DOHH2 (cell line): ENCODE measurements around the gene FETUB.

Source experiments
- EZH2phosphoT487 ChIP-seq: fragments of 200-600 bp; sonication (generic); IDR thresholded peaks from 2 replicates; pipeline ENCODE4 v1.6.1; 2017; ENCODE audit warnings: borderline replicate concordance, mild to moderate bottlenecking, antibody characterized with exemption, low read length, moderate library complexity, mixed read lengths
- TF ChIP-seq, protein P1 (sequence below): fragments of 200-600 bp; sonication (generic); IDR thresholded peaks from one replicate; pipeline ENCODE4 v1.5.1; 2014; ENCODE audit warnings: antibody characterized with exemption, mild to moderate bottlenecking, low read depth, low read length; ENCODE audit not compliant: poor library complexity, severe bottlenecking

DNA sequence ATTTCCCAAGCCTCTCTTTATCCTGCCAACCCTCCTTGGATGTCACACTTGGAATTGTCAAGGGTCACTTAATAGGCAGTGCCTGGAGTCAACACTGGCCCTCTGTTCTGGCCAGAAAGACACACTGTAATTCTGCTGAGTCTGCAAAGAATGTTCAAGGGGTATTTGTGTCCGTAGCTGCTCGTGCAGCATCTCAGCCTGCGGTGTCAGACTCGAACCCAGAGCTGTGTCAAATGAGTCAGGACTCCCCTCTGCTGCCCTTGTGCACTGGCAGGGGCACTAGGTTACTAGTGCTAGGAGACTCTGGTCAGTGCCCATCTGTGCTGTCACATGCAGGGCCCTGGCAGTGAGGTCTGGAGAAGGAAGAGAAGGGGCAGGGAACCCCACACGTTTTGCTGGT, 28.1 kb upstream of the FETUB start:
- TF ChIP-seq, protein P1, sequence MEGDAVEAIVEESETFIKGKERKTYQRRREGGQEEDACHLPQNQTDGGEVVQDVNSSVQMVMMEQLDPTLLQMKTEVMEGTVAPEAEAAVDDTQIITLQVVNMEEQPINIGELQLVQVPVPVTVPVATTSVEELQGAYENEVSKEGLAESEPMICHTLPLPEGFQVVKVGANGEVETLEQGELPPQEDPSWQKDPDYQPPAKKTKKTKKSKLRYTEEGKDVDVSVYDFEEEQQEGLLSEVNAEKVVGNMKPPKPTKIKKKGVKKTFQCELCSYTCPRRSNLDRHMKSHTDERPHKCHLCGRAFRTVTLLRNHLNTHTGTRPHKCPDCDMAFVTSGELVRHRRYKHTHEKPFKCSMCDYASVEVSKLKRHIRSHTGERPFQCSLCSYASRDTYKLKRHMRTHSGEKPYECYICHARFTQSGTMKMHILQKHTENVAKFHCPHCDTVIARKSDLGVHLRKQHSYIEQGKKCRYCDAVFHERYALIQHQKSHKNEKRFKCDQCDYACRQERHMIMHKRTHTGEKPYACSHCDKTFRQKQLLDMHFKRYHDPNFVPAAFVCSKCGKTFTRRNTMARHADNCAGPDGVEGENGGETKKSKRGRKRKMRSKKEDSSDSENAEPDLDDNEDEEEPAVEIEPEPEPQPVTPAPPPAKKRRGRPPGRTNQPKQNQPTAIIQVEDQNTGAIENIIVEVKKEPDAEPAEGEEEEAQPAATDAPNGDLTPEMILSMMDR, result no peak
- no peak for TF ChIP-seq EZH2phosphoT487
